HG02973 (cell line): ENCODE results near the gene VCPKMT.
A peak's percentile ranks its signal among the peaks of the same experiment; 100 is the strongest.

Experiments used
- ATAC-seq: cut with Tn5 transposase; IDR thresholded peaks from one replicate; pipeline ENCODE4 v1.9.1; 2021; ENCODE audit warnings: moderate library complexity; ENCODE audit not compliant: unreplicated experiment

Gene VCPKMT

GRCh38 chr14:50116181-50116956 is at the start of gene VCPKMT:
Gene VCPKMT (minus strand): TSS chr14:50116572. CDS start chr14:50116552, 20 bp downstream.
- ATAC-seq: peak; percentile 91

- ATAC-seq: no peak
These were observed 39.7 kb upstream of the VCPKMT start for GRCh38 chr14:50156111-50156510.

- ATAC-seq: no peak
These were observed 32.4 kb upstream of the VCPKMT start for GRCh38 chr14:50148799-50149198.

- no peak for ATAC-seq
These were observed 22.8 kb upstream of the VCPKMT start for GRCh38 chr14:50139192-50139591.

- ATAC-seq: no peak
These were observed 11.4 kb upstream of the VCPKMT start for GRCh38 chr14:50127802-50128201.

- no peak for ATAC-seq
These were observed 6.7 kb upstream of the VCPKMT start for GRCh38 chr14:50123062-50123461.

- no peak for ATAC-seq
These were observed 5.9 kb upstream of the VCPKMT start for GRCh38 chr14:50122291-50122690.

- ATAC-seq: no peak
These were observed 5.1 kb upstream of the VCPKMT start for GRCh38 chr14:50121486-50121885.

GRCh38 chr14:50117456-50117855 is 1.1 kb upstream of the VCPKMT start:
- ATAC-seq: no peak

- ATAC-seq: no peak
These were observed 594 bp upstream of the VCPKMT start for GRCh38 chr14:50116966-50117365.

- no peak for ATAC-seq
These were observed 2.9 kb downstream of the VCPKMT start for GRCh38 chr14:50113381-50114035.

- no peak for ATAC-seq
These were observed 5.9 kb downstream of the VCPKMT start for GRCh38 chr14:50110323-50111037.

- ATAC-seq: no peak
These were observed 7.0 kb downstream of the VCPKMT start for GRCh38 chr14:50109342-50109741.

GRCh38 chr14:50107850-50108249 is 8.5 kb downstream of the VCPKMT start:
- no peak for ATAC-seq

GRCh38 chr14:50106178-50106577 is 10.2 kb downstream of the VCPKMT start:
- ATAC-seq: no peak

- no peak for ATAC-seq
These were observed 12.8 kb downstream of the VCPKMT start for GRCh38 chr14:50103558-50103957.

- ATAC-seq: no peak
These were observed 15.0 kb downstream of the VCPKMT start for GRCh38 chr14:50101417-50101816.

- ATAC-seq: no peak
These were observed 15.6 kb downstream of the VCPKMT start for GRCh38 chr14:50100805-50101204.

GRCh38 chr14:50099335-50099734 is 17.0 kb downstream of the VCPKMT start:
- ATAC-seq: no peak

GRCh38 chr14:50095895-50096294 is 20.5 kb downstream of the VCPKMT start:
- ATAC-seq: no peak

GRCh38 chr14:50094056-50094755 is 22.2 kb downstream of the VCPKMT start:
- ATAC-seq: no peak
